GM19240 (cell line): ENCODE data around the gene HCAR2.
"Not testable (repeated sequence)": the region's sequence is repeated elsewhere in the genome, so short reads cannot be mapped to it uniquely, and the experiment has no call there.

Experiments used
- DNase-seq: peaks from one replicate; pipeline ENCODE4 v3.0.0; 2011; ENCODE audit warnings: low spot score; ENCODE audit not compliant: insufficient read length

HCAR2 gene

DNA sequence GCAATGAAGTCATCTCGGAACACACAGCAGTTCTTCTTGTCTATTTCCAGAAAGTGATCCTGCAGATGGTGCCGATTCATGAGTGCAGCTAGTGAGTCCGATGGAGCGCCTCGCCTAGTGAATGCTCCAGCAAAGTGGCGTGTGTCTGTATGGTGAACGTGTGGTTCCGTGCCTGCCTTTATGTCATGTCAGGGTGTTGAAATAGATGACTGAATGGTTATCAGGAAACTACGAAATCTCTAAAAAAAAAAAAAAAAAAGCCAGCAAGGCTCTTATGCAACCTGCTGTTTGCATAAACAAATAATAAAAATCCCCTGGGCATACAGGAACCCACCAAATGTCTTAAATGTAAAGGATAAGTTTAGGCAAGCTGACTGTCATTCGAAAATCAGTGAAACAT lies 13.5 kb upstream of the HCAR2 start, which contains the start of gene HCAR3:
Gene HCAR3 (minus strand): TSS at position 154 of the 400 bp plus-strand sequence. CDS start 74 bp downstream, at position 80.
- DNase-seq = not testable (repeated sequence)

DNA sequence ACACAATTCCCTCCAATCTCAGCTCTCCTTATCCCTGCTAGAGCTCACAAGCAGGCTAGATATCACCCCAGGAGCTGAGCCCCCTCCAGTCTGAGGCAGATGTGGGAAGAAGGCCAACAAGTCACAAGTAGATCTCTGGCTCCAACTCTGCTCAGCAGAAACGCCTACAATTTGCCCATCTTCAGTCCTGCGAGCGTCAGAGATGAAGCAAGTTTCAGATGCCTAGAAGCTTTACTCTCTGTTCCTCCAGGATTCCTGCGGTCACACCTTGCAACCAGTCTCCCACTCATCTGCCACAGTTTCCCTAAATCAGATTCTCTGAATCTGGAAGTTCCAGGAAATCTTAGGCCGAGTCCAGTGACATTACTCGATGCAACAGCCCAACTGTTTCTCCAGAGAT lies 12.1 kb upstream of the HCAR2 start:
- DNase-seq = not testable (repeated sequence)

DNA sequence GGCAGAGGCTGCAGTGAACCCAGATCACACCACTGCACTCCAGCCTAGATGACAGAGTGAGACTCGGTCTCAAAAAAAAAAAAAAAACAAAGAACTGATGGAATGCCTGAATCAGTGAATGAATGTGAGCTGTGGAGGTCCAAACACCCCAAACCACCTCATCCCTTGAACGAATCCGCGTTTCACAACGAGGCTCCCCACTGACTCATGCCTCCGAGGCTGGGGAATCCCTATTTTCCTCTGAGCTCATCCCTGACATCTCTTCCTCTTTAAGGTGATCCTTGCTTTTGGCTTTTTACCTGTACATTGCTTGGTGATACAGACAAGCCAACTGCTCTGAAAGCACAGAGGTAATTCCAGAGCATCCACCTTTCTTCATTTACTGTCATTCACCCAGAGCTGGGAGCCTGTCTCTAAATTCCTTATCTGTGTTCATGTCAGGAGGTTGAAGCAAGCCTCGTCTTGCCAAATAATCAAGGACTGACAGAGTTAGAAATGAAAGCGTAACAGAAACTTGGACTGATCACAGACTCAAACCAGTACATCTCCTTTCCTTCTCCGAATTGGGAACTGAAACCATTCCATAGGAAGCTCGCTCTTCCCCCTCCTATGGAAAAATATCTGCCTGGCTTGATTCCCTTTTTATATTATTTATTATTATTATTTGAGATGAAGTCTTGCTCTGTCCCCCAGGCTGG lies 10.5 kb upstream of the HCAR2 start:
- not testable (repeated sequence) for DNase-seq

DNA sequence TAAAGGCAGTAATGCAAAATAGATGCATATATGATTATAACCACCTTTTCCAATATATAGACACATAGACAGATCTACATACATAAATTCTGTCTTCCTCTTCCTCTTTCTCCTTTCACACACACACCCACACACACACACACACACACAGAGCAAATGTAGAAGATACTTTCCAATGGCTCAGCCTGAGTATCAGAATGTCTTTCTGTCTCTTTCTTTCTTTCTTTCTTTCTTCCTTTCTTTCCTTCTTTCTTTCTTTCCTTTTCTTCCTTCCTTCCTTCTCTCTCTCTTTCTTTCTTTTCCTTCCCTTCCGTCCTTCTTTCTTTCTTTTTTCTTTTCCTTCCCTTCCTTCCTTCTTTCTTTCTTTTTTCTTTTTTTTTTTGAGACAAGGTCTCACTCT lies 8.1 kb upstream of the HCAR2 start:
- DNase-seq = not testable (repeated sequence)

DNA sequence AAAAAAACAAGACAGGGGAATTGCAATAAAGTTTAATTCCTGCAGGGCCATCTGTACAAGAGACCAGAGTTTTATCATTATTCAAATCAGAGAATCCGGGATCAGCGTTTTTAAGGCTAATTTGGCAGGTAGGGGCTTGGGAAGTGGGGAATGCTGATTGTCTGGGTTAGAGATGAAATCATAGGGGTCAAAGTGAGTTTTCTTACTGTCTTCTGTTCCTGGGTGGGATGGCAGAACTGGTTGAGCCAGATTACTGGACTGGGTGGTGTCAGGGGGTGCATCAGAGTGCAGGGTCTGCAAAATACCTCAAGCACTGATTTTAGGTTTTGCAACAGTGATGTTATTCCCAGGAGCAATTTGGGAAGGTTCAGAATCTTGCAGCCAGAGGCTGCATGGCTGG lies 7.2 kb upstream of the HCAR2 start:
- not testable (repeated sequence) for DNase-seq

DNA sequence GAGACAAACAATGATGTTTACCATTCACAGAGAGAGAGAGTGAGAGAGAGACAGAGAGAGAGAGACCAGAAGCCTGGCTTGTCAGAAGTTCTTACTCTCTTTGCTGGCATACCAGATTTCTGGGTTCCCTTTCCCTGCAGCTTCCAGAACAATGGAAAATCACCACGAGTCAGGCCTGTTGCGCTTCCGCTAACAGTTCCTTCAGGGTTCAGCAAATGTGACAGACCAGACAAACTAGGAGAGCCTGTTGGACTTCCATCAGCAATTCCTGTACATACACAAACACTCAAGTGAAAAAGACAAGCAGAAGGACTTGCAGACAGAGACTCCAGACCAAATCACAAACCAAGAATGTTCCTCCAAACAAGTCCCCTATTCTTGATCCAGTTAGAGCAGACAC lies 6.1 kb upstream of the HCAR2 start:
- not testable (repeated sequence) for DNase-seq

DNA sequence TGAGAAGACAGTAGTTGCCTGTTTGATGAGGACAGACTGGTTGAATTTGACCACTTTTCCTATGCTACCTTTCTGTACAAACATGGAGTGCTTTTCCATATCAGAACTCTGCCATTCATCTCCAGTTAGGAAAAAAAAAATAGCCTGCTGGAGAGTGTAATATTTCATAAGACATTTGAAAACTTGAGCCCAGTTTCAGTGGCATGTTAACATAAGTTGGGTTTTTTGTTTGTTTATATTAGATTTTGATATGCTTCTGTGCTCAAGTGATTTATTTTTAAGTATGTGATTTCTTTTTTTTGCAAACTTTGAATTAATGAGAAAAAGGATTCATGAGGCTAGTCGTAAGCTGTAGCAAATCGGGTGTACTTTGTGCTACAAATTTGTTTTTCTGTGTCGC lies 684 bp upstream of the HCAR2 start:
- DNase-seq = not testable (repeated sequence)

DNA sequence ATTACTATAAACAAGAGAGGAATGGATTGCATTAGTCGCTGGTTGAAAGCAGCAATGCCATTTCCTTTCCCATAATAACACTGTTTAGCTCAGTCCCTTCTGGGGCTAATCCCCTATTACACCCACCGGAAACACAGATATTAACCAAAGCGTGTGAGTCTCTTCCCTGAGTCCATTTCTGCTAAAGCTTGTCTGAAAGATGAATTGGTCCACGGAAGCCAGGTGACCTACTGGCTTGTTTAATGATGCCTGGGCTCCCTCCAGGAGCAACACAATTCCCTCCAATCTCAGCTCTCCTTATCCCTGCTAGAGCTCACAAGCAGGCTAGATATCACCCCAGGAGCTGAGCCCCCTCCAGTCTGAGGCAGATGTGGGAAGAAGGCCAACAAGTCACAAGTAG lies 1.7 kb downstream of the HCAR2 start:
- DNase-seq = not testable (repeated sequence)

DNA sequence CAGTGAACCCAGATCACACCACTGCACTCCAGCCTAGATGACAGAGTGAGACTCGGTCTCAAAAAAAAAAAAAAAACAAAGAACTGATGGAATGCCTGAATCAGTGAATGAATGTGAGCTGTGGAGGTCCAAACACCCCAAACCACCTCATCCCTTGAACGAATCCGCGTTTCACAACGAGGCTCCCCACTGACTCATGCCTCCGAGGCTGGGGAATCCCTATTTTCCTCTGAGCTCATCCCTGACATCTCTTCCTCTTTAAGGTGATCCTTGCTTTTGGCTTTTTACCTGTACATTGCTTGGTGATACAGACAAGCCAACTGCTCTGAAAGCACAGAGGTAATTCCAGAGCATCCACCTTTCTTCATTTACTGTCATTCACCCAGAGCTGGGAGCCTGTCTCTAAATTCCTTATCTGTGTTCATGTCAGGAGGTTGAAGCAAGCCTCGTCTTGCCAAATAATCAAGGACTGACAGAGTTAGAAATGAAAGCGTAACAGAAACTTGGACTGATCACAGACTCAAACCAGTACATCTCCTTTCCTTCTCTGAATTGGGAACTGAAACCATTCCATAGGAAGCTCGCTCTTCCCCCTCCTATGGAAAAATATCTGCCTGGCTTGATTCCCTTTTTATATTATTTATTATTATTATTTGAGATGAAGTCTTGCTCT lies 3.0 kb downstream of the HCAR2 start:
- not testable (repeated sequence) for DNase-seq

DNA sequence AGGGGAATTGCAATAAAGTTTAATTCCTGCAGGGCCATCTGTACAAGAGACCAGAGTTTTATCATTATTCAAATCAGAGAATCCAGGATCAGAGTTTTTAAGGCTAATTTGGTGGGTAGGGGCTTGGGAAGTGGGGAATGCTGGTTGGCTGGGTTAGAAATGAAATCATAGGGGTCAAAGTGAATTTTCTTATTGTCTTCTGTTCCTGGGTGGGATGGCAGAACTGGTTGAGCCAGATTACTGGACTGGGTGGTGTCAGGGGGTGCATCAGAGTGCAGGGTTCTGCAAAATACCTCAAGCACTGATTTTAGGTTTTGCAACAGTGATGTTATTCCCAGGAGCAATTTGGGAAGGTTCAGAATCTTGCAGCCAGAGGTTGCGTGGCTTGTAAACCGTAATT lies 6.2 kb downstream of the HCAR2 start:
- not testable (repeated sequence) for DNase-seq

DNA sequence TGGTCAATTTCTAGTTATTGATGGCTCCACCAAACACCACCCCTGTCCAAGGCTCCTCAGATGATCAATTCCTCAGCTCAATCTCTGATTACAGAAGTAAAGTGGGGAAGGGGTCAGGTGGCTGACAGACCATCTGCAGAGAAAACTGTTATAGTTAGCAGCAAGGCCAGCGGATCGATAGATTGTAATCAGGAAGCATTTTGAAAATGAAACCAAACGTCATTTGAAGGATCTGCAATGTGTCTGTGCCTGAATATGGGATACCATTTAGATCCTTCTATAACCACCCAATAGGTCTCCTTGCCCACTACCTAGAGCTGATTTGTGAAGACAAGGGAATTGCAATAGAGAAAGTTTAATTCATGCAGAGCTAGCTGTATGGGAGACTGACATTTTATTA lies 11.6 kb downstream of the HCAR2 start:
- no peak for DNase-seq

DNA sequence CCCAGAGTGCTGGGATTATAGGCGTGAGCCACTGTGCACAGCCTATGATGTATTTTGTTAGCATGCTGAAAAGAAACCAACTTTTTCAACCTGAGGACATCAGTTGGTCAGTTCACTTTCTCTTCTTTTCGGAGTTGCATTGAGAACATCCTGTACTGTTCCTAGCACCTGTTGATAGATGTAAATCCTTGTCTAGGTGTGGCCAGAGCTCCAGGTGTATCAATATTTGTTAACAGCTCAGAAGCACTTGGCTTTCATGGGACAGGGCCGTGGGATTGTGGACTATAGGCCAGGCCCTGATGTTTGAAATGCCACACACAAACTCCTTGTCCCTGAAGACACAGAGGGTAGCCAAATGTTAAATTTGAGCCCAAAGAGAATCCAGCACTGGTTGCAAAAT lies 14.9 kb downstream of the HCAR2 start:
- no peak for DNase-seq

DNA sequence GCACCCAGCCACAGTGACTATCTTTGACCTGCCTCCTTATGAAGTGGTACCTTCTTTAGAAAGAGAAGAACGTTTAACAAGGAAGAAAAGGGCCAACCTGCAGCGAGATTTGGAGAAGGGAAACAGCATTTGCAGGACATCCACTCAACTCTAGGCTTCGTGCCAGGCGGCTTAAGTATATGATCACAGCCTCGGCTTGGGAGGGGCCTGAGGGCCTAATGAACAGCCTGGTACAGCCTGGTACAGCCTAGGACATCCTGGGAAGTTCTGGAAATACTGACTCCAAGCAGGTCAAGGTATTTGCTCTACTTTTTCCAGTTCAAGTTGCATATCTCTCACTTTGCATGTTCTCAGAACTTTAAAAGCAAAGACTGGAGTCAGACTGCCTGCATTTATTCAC lies 16.1 kb downstream of the HCAR2 start:
- no peak for DNase-seq

DNA sequence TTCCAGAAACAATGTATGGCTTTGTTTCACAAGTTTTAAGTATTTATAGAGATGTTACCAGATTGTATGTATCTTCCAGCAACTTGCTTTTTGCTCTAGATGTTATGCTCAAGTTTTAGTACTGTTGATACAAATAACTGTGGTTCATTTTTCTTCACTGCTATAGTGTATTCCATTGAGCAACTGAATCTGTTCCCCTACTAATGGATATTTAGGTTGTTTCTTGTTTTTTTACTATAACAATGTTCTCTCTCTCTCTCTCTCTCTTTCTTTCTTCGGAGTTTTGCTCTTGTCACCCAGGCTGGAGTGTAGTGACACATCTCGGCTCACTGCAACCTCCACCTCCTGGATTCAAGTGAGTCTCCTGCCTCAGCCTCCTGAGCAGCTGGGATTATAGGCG lies 16.6 kb downstream of the HCAR2 start:
- DNase-seq = no peak

DNA sequence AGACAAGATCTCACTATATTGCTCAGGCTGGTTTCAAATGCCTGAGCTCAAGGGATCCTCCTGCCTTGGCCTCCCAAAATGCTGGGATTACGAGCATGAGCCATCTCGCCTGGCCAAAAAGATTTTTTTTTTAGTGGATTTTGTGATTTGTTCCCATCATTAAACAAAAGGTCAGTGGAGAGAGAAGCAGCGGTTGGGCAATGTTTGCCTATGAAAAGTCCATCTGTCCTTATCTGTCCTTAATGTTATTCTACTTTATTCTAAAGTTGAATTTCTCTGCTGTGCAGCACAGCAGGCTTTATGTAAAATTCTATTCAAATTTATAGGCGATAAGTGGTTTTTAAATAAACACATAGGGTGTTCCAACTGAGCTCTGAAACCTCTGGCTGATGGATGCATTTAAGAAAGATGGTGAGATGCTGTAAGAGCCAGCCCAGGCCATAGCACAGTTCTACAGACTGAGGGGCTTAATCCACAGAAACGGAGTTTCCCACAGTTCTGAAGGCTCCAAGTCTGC lies 18.8 kb downstream of the HCAR2 start:
- DNase-seq = no peak

DNA sequence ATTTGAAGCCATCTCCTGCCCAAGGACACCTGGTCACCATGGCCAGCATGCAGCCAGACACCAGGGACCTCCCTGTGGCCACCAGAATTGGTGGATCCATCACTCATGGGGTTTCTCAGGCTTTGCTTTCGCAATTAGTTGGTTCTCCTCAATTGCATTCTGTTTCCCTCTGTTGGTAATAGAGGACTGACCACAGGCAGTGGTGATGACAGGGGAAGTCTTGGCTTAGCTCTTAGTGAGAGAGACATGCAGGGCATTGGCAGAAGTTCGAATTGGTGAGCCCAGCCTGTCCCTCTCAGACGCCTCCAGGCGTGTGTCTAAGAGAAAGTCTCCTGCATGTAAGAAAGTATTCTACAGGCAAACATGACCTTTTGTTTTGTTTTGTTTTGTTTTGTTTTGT lies 21.3 kb downstream of the HCAR2 start:
- no peak for DNase-seq

DNA sequence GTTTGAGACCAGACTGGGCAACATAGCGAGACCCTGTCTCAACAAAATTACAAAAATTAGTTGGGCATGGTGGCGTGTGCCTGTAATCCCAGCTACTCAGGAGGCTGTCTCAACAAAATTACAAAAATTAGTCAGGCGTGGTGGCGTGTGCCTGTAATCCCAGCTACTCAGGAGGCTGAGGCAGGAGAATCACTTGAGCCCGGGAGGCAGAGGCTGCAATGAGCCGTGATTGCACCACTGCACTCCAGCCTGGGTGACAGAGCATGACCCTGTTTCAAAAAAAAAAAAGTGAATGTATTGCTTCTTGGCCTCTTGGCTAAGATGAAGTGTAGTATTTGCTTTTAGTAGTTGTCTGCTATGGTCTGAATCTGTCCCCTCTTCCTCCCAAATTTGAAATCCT lies 22.2 kb downstream of the HCAR2 start:
- DNase-seq = not testable (repeated sequence)

DNA sequence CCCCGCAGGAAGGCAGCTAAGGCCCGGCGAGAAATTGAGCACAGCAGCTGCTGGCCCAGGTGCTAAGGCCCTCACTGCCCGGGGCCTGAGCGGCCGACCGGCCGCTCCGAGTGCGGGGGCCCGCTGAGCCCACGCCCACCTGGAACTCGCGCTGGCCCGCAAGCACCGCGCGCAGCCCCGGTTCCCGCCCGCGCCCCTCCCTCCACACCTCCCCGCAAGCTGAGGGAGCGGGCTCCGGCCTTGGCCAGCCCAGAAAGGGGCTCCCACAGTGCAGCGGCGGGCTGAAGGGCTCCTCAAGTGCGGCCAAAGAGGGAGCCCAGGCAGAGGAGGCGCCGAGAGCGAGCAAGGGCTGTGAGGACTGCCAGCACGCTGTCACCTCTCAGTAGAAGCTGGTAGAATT lies 26.4 kb downstream of the HCAR2 start:
- not testable (repeated sequence) for DNase-seq

DNA sequence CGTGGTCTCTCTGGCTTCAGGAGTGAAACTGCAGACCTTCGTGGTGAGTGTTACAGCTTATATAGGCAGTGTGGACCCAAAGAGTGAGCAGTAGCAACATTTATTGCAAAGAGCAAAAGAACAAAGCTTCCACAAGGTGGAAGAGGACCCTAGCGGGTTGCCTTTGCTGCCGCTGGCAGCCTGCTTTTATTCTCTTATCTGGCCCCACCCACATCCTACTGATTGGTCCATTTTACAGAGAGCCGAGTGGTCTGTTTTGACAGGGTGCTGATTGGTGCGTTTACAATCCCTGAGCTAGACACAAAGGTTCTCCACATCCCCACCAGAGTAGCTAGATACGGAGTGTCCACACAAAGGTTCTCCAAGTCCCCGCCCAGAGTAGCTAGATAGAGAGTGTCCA lies 27.1 kb downstream of the HCAR2 start:
- not testable (repeated sequence) for DNase-seq

DNA sequence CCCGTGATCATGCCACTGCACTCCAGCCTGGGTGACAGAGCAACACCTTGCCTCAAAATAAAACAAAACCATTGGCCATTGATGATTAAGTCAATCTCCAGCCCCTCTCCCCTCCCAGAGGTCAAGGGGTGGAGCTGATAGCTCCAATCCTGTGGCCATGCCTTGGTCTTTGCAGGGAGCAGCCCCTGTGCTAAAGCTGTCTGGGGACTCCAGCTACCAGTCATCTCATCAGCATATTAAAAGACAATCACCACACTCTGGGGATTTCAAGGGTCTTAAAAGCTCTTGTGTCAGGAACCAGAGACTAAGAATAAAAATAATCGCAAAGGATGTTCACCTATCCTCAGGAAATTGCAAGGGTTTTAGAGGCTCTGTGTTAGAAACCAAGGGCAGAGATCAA lies 30.6 kb downstream of the HCAR2 start:
- DNase-seq = no peak

DNA sequence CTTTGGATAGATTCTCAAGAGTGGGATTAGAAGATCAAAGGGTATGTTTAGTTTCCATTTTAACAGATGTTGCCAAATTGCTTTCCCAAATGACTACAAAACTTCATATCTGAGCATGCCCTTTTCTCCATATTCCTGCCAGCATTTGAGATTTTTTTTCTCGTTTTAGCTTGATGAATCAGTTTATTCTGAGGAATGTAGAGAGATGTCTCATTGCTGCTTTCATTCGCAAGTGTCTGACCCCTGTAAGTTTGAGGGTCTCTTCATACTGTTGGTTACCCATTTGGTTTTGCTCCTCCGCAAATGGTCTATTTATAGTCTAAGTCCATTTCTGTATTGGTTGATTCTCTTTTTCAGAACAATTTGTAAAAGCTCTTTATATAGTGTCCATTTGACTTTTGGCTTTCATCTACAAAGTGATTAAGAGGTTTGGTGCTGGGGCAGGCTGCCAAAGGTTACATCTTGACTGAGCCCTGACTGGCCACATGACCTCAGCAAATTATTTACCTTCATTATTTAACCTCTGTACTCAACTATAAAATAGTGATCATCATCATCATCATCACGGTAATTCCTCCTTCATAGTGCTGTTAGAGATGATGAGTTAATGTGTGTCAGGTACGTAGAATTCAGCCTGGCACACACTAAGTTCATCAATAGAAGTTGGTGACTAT lies 33.6 kb downstream of the HCAR2 start:
- no peak for DNase-seq

DNA sequence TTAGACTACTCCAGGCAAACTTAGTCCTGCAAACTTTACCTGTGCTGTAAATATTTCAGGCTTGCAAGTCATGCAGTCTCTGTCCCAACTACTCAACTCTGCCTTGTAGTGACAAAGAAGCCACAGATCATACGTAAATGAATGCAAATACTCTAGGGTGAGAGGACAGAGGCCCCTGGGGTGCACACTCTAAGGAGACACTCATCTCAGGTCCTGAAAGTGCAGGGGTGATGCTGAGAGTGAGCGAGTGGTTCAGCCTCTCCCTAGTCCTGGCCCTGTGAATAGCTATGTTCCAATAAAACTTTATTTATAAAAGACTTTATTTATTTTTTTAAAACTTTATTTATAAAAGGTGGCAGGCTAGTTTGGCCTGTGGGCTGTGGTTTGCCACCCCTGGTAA lies 34.9 kb downstream of the HCAR2 start:
- DNase-seq = no peak
